NCI-H146 treated with DMSO at 0.1 percent for 48 hours (cell line): ENCODE data around the gene ZNF837.

ENCODE experiments used
- DNase-seq: peaks from one replicate; lab custom pipeline; 2025; ENCODE audit not compliant: unreplicated experiment; lab: John Stamatoyannopoulos, UW

The ZNF837 gene

DNA sequence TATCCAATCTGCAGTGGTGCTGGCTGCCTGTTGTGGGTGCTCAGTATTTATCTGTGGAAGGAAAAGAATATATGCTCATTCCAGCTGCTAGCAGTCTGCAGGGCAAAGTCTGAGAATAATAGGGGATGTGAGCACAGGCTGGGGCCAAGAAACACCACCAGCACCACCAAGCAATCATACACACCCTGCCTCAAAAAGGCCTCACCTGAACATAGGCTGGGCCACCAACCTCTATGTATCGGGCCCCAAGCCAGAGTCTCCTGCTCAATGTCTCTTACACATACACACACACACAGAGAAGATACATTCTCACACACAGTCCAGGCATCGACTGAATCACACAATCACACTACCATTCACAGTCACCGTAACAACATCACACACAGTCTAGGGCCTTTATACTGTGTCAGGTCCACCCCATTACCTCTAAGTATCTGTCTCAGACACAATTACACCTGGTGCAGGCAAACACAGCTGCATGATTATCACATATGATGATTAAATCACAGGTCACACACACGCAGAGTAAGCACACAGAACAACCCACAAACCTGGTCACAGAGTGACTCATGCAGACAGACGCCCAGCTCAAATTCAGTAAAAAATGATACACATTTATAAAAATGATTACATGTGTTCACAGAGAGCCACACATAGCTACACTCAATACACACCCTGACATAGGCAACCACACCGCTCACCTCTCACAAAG, 55.4 kb downstream of the ZNF837 start:
- peak; percentile 72 for DNase-seq

DNA sequence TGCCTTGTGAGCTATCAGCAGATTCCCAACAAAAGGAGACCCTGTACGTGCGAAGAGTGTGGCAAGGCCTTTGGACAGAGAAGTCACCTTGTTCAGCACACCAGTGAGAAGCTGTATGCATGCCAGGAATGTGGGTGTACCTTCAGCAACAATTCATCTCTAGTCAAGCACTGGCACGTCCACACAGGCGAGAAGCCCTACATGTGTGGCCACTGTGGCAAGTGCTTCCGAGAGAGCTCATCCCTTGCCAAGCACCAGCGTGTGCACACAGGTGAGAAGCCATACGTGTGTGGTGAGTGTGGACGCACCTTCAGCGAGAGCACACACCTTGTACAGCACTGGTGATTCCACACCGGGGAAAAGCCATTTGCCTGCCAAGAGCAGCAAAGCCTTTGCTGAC, 61.6 kb downstream of the ZNF837 start:
- DNase-seq: no peak

DNA sequence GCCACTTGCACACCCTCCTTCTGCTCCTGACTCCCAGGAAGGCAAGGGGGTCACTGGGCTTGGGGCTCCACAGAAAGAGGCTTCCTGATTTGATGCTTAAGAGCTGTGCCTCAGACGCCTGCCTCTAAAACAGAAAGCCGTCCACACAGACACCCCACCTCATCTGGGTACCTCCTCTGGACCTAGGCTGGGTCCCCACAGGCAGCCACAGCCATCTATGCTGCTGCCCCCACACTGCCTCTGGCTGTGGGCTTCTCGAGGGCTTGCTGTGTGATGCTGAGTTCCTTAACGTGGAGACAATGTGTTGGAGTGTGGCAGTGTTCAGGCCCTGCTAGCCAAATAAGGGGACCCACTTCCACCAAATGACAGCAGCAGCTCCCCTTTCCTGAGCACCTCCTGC, 62.5 kb downstream of the ZNF837 start:
- no peak for DNase-seq
